T-helper 1 cell treated with Interleukin-12 subunit alpha and Interleukin-12 subunit beta and Interleukin-4 antibody, amounts not matched to agents 30 ng/mL and 1 ng/mL, for 36 hours (primary cell): Measurements from ENCODE around the gene ZNF597. TPM values are rescaled to one million over a fixed set of nuclear protein-coding genes. Genes with fewer than 3 reads are reported as not detected.
"Not testable (repeated sequence)": the region's sequence is repeated elsewhere in the genome, so short reads cannot be mapped to it uniquely, and the experiment has no call there.

Experiments
- intact Hi-C: fragments of 100-400 bp; cut with micrococcal nuclease; formaldehyde crosslinking; loops from one replicate; pipeline ENCODE4 v1.15.1; 2024
- total RNA-seq: library from RNA; stranded (reverse); gene quantifications from 2 replicates; pipeline ENCODE4 v1.2.3, GENCODE V29; 2022

Gene ZNF597
- total RNA-seq, 1 donor from 2014 or later, result 2.8 TPM

DNA sequence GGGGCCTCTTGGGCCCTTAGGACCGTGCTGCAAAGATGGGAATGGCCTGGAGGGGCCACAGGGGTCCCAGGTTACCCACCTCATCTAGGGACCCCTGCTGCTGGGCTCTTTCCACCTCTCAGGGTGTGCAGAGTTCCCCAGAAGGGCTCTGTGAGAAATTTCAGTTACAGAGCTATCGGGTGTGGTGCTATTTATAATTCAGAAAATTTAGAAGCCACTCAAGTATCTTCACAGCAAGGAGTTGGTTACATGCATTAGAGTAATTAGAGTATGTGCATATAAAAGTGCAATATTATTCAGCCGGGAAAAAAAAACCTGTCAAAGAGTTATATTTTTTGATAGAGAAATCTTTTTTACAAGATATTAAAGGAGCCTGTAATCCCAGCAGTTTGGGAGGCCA lies 33.1 kb upstream of the ZNF597 start:
- intact Hi-C loops, result no loop called here

GRCh38 chr16:3475604-3476375 lies 32.5 kb upstream of the ZNF597 start:
- intact Hi-C loops, result no loop called here

- intact Hi-C loops, result not testable (repeated sequence)
These were observed 31.6 kb upstream of the ZNF597 start for GRCh38 chr16:3474870-3475269.

- intact Hi-C loops, result no loop called here
These were observed 31.0 kb upstream of the ZNF597 start for GRCh38 chr16:3474136-3474779.

- intact Hi-C loops, result loop anchor here (2.0 kb wide), 1 partner anchor 15 kb away; no protein-coding TSS in a partner anchor
These were observed 30.3 kb upstream of the ZNF597 start for GRCh38 chr16:3473596-3473943.

GRCh38 chr16:3472878-3473595 lies 29.7 kb upstream of the ZNF597 start:
- intact Hi-C loops, result loop anchor here (2.0 kb wide), 1 partner anchor 14 kb away; no protein-coding TSS in a partner anchor

- intact Hi-C loops, result loop anchor here (2.0 kb wide), 1 partner anchor 13 kb away; no protein-coding TSS in a partner anchor
These were observed 28.3 kb upstream of the ZNF597 start for GRCh38 chr16:3471518-3472176.

DNA sequence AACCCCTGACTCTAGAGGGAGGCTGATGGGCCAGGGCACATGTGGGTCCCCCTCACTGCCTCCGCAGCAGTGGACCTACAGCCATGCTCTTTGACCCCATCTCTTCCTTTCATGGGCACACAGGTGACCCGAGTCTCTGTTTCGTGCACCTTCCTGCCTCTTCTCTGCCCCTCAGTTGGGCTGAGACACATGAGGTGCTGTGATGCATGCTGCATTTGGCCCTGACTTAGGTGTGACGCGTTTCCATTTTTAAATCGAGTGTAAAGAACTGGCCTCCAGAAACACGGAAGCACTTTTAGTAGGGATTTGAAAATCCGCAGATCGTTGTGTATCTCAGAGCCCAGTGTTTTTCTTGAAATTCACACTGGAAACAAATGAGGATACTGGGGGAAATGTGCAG lies 27.4 kb upstream of the ZNF597 start:
- intact Hi-C loops, result no loop called here

DNA sequence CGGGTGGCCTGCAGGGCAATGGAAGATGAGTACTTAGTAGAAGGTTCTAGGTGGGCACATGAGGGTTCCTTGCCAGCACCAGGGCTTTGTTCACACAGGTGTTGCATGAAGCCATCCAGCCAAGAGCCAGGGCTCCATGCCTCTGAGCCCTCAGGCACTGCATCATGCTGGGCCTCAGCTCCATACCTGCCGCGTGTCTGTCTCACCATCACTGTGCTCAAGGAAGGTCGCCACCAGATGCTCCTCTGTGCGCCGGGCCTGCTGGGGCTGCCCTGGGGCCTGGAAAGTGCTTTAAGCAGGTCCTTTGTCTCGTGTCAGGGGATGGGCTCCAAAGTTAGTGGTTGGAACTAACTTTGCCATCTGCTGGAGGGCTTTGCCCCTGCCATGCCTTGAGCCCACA lies 26.4 kb upstream of the ZNF597 start:
- intact Hi-C loops, result no loop called here

GRCh38 chr16:3468501-3468900 lies 25.2 kb upstream of the ZNF597 start:
- intact Hi-C loops, result no loop called here

DNA sequence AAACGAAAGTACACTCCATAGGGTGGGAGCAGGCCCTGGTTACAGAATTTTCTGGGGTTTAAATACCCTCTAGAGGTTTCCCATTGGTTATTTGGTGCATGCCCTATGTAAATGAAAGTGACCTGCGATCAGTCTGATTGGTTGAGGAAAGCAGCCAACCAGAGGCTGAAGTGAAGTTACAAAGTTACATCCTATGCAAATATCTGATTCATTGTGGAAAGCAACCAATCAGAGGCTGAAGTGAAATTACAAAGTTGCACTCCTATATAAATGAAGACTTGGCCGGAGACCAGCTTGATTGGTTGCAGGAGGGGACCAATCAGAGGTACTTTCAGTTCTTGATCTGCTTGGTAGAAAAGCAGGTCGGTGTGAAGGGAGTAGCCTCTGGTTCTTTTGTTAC lies 24.6 kb upstream of the ZNF597 start:
- intact Hi-C loops, result no loop called here

DNA sequence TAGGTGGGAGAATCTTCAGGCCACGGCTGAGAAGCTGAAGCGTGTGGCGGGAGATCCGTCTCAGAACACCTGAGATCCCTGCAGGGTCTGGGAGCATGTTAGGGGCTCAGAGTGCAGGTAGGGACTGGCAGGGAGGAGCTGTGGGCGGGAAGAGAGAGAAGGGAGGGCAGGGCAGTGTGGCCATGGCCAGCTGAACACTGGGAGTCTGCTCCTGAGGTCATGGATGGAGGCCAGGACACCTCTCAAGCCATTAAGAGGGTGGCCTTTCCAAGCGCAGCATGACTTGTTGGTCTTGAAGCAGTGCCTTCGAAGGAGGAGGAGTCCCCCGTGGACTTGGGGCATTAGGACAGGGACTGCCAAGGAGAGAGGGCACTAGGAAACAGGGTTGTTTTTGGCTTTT lies 23.9 kb upstream of the ZNF597 start:
- intact Hi-C loops, result no loop called here

- intact Hi-C loops, result no loop called here
These were observed 22.7 kb upstream of the ZNF597 start for GRCh38 chr16:3465911-3466584.

- intact Hi-C loops, result no loop called here
These were observed 22.0 kb upstream of the ZNF597 start for GRCh38 chr16:3465301-3465700.

DNA sequence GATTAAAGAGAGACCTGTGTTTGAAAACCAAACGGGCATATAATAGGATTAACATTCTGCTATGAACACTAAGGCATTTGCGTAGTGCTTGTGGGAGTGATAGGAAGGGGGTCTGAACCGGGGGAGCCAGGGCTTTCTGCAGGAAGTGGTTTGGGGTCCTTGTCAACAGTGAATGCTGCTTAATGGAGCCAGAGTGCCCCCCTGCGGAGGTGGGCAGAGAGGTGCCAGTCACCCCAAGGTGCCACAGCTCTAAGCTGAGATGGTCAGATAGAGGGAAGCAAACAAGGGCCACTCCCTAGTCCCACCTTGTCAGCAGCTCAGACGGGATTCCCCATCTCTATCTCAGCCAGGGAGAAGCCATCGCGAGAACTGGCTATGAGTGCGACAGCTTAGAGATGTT lies 17.8 kb upstream of the ZNF597 start:
- intact Hi-C loops, result no loop called here

DNA sequence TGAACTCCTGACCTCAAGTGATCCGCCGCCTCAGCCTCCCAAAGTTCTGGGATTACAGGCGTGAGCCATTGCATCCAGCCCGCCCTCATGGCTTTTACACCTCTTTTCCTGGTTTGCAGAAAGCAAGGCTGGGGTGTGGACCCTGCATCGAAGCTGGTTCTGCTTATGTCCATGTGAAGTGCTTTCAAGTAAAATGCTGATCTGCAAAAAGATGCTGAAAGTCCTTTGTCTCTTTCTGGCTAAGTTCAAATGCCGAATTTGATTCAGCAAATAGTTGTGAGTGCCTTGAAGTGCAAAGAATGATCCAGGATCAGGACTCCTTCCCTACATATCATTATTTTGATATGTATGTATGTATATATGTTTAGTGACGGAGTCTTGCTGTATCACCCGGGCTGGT lies 17.3 kb upstream of the ZNF597 start:
- intact Hi-C loops, result no loop called here

DNA sequence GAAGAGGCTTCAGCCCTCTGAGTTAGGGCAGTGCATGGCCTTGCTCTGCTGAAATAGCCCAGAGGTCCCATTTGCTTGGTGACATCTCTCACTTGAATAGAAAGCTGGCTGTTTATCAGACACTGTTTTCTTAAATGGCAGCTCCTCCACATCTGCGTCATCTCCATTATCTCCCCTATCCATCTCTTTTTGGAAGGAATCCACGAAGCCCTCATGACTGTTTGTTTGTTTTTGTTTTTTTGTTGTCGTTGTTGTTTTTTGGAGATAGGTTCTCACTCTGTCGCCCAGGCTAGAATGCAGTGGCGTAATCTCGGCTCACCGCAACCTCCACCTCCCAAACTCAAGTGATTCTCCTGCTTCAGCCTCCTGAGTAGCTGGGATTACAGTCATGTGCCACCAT lies 16.8 kb upstream of the ZNF597 start:
- intact Hi-C loops, result no loop called here

- intact Hi-C loops, result loop anchor here (1.0 to 10.0 kb wide), 5 partner anchors 13 to 958 kb away; partner anchors contain the start of genes CORO7 and SLX4
These were observed 16.2 kb upstream of the ZNF597 start for GRCh38 chr16:3459401-3460090.

DNA sequence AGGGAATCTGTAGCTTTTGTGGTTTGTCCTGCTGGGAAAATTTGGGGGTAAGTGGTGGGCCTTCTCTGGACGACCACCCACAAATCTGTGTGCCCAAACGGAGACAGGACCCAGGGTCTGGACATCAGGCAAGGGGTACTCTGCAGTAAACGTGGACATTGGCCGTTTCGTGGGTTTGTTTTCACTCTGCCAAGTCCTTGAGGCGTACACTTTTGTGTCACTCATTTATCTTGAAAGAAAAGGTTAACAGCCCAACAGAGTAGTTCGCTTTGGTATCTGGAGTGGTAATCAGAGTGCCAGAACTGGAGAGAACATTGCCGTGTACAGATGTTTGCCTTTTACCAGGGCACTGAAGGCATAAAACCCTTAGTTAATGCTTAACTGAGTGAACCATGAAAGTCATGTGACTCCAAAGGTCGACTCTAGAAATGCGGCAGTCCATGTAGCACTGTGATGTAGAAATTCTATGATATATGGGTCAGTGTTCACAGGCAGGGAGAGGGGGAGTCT lies 15.6 kb upstream of the ZNF597 start:
- intact Hi-C loops, result loop anchor here (1.0 to 10.0 kb wide), 5 partner anchors 14 to 958 kb away; partner anchors contain the start of genes CORO7 and SLX4

DNA sequence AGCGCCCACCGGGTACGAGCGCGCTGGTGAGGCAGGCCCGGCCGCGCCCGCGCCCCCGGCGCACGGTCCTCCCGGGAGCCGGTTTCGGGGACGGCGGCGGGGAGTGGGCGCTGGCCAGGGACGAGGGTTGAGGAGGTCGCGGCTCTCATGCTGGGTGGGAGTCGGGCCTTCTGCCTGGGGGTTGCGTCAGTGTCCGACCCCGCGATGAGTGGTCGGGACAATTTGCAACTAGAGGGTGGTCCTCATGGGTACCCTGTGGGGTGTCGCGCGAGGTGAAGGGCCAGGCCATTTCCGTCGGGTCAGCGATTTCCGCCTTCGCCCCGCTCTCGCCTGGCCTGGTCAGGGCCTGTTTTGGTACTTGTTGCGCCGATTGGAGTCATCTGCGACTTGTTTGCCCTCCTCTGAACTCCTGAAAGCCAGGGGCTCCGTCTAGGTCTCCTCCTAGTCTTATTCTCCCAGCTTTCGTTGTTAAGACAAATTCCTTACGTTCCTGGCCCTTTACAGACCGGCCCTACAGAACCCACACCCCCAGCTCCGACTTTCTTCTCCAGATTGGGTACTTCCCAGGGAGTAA lies 15.1 kb upstream of the ZNF597 start:
- intact Hi-C loops, result loop anchor here (2.0 to 10.0 kb wide), 4 partner anchors 14 to 959 kb away; partner anchors contain the start of genes CORO7 and SLX4
